ENCODE data around the gene GNAS-AS1.

- TF ChIP-seq CTCF (IDR thresholded peaks at IDR 0.05): no peak
- TF ChIP-seq EZH2 (IDR thresholded peaks at IDR 0.05; ENCODE audit: borderline replicate concordance, insufficient read depth, low read depth, low read length, poor library complexity, severe bottlenecking): no peak
Observed at GRCh38 chr20:58867211-58867610, 16.5 kb upstream of the GNAS-AS1 start.

All from B cell (primary cell).